Mononuclear cell (primary cell): ENCODE data around the gene OR7G2. TPM values are rescaled to one million over a fixed set of nuclear protein-coding genes. Genes with fewer than 3 reads are reported as not detected.
"Not testable (repeated sequence)": the region's sequence is repeated elsewhere in the genome, so short reads cannot be mapped to it uniquely, and the experiment has no call there.

ENCODE experiments used
- H3K27me3 ChIP-seq: 2 replicates; pipeline ENCODE4 v1.6.0; 2011; ENCODE audit warnings: low read length, control low read depth; ENCODE audit not compliant: insufficient read depth
- H3K4me1 ChIP-seq: 2 replicates; pipeline ENCODE4 v1.5.1; 2011; ENCODE audit warnings: mild to moderate bottlenecking, low read length, control low read depth; ENCODE audit not compliant: insufficient read depth
- H3K4me3 ChIP-seq: 2 replicates; pipeline ENCODE4 v1.5.1; 2011; ENCODE audit warnings: mild to moderate bottlenecking, low read length, moderate library complexity
- H3K9me3 ChIP-seq: 2 replicates; pipeline ENCODE4 v1.5.1; 2011; ENCODE audit warnings: low read depth, mild to moderate bottlenecking, control low read depth, low read length
- total RNA-seq: library from RNA; depleted of rRNA; stranded (reverse); fragments of >200 nt; gene quantifications from one replicate; pipeline ENCODE4 v1.2.3, GENCODE V29; 2012

The OR7G2 gene
- total RNA-seq, 1 donor = not detected

GRCh38 chr19:9115307-9115813 is 8.1 kb upstream of the OR7G2 start, which contains the start of gene OR7G1:
TSS of gene OR7G1 (minus strand) at chr19:9115763. CDS start at chr19:9115763, 0 bp downstream.
- Histone ChIP-seq H3K4me1 (no peaks in the 10 kb centered on the region), H3K27me3 (no peaks in the 10 kb centered on the region), H3K4me3 (no peak within 1 kb of the TSS), H3K9me3 (no peaks in the 10 kb centered on the region)

GRCh38 chr19:9109959-9110358 is 2.7 kb upstream of the OR7G2 start:
- no peaks in the 10 kb centered on the region for H3K4me1 ChIP-seq
- H3K4me3 ChIP-seq = no peak overlapping the region
- H3K27me3 ChIP-seq = no peaks in the 10 kb centered on the region
- H3K9me3 ChIP-seq = no peaks in the 10 kb centered on the region

GRCh38 chr19:9086761-9087160 is 20.5 kb downstream of the OR7G2 start, which contains the start of gene OR1M1:
TSS of gene OR1M1 (plus strand) at chr19:9087061. CDS start at chr19:9093245, 6,184 bp downstream.
- Histone ChIP-seq H3K4me1 (no peaks in the 10 kb centered on the region), H3K9me3 (no peaks in the 10 kb centered on the region), H3K4me3 (no peak within 1 kb of the TSS), H3K27me3 (no peaks in the 10 kb centered on the region)

GRCh38 chr19:9078651-9079050 is 28.6 kb downstream of the OR7G2 start:
- Histone ChIP-seq H3K9me3 (no peaks in the 10 kb centered on the region), H3K4me3 (no peak overlapping the region), H3K27me3 (no peaks in the 10 kb centered on the region), H3K4me1 (no peaks in the 10 kb centered on the region)

- H3K9me3 ChIP-seq = no peaks in the 10 kb centered on the region
- H3K27me3 ChIP-seq = no peaks in the 10 kb centered on the region
- H3K4me1 ChIP-seq = no peaks in the 10 kb centered on the region
- no peak overlapping the region for H3K4me3 ChIP-seq
Measured at GRCh38 chr19:9076901-9077300, 30.4 kb downstream of the OR7G2 start.

- H3K9me3 ChIP-seq = no peaks in the 10 kb centered on the region
- no peaks in the 10 kb centered on the region for H3K4me1 ChIP-seq
- no peaks in the 10 kb centered on the region for H3K27me3 ChIP-seq
- H3K4me3 ChIP-seq = no peak overlapping the region
Measured at GRCh38 chr19:9075064-9075949, 32.0 kb downstream of the OR7G2 start.

GRCh38 chr19:9073806-9074205 is 33.5 kb downstream of the OR7G2 start:
- H3K27me3 ChIP-seq = no peaks in the 10 kb centered on the region
- no peaks in the 10 kb centered on the region for H3K4me1 ChIP-seq
- no peaks in the 10 kb centered on the region for H3K9me3 ChIP-seq
- H3K4me3 ChIP-seq = no peak overlapping the region

GRCh38 chr19:9071720-9072119 is 35.6 kb downstream of the OR7G2 start:
- not testable (repeated sequence) for H3K27me3 ChIP-seq, H3K4me3 ChIP-seq, H3K4me1 ChIP-seq, H3K9me3 ChIP-seq

GRCh38 chr19:9070066-9070465 is 37.2 kb downstream of the OR7G2 start:
- H3K27me3 ChIP-seq = no peaks in the 10 kb centered on the region
- H3K4me3 ChIP-seq = no peak overlapping the region
- no peaks in the 10 kb centered on the region for H3K4me1 ChIP-seq
- H3K9me3 ChIP-seq = no peaks in the 10 kb centered on the region

- Histone ChIP-seq H3K27me3 (no peaks in the 10 kb centered on the region), H3K4me3 (no peak overlapping the region), H3K9me3 (no peaks in the 10 kb centered on the region), H3K4me1 (no peaks in the 10 kb centered on the region)
Measured at GRCh38 chr19:9065457-9066014, 41.7 kb downstream of the OR7G2 start.

- H3K4me1 ChIP-seq = no peaks in the 10 kb centered on the region
- H3K9me3 ChIP-seq = no peaks in the 10 kb centered on the region
- H3K4me3 ChIP-seq = no peak overlapping the region
- no peaks in the 10 kb centered on the region for H3K27me3 ChIP-seq
Measured at GRCh38 chr19:9061879-9062278, 45.4 kb downstream of the OR7G2 start.

- no peaks in the 10 kb centered on the region for H3K9me3 ChIP-seq
- no peaks in the 10 kb centered on the region for H3K4me1 ChIP-seq
- H3K4me3 ChIP-seq = no peak overlapping the region
- no peaks in the 10 kb centered on the region for H3K27me3 ChIP-seq
Measured at GRCh38 chr19:9060564-9061340, 46.5 kb downstream of the OR7G2 start.

GRCh38 chr19:9058905-9059667 is 48.2 kb downstream of the OR7G2 start:
- no peak overlapping the region for H3K4me3 ChIP-seq
- H3K9me3 ChIP-seq = no peaks in the 10 kb centered on the region
- no peaks in the 10 kb centered on the region for H3K27me3 ChIP-seq
- H3K4me1 ChIP-seq = no peaks in the 10 kb centered on the region

- Histone ChIP-seq H3K9me3 (no peaks in the 10 kb centered on the region), H3K4me1 (no peaks in the 10 kb centered on the region), H3K27me3 (no peaks in the 10 kb centered on the region), H3K4me3 (no peak overlapping the region)
Measured at GRCh38 chr19:9057505-9058258, 49.6 kb downstream of the OR7G2 start.
